Measurements from ENCODE around the gene MAPK1.

DNA sequence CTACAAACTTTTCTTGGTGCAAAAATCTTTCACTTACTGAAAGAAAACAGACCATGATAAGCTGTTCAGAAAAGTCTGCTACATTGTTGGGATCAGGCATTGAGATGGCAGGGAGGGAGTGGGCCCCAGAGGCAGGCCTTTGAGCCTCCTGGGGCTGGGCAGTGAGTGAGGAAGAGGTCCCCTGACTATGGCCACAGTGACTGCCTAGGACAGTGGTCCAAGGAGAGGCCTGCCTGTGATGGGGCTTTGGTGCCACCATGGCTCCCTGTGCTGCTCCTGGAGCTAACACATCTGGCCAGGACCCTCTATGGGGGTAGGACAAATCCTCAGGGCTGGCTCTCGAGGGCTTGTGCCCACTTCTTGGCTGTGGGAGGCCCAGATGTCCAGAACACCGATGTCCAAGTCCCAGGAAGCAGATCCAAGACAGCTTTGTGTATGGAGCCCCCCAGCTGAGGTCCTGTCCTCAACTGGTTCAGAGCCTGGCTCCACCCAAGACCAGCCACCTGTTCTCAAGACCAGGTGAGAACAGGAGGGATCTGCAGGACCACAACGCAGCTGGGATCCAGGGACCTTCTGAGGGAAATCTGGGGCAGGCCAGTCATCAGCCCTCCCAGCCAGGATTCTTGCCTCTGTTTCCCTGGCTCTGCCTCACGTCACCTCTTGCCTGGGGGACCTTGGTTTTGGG is 48.3 kb upstream of the MAPK1 start:
- TF ChIP-seq, protein P1, sequence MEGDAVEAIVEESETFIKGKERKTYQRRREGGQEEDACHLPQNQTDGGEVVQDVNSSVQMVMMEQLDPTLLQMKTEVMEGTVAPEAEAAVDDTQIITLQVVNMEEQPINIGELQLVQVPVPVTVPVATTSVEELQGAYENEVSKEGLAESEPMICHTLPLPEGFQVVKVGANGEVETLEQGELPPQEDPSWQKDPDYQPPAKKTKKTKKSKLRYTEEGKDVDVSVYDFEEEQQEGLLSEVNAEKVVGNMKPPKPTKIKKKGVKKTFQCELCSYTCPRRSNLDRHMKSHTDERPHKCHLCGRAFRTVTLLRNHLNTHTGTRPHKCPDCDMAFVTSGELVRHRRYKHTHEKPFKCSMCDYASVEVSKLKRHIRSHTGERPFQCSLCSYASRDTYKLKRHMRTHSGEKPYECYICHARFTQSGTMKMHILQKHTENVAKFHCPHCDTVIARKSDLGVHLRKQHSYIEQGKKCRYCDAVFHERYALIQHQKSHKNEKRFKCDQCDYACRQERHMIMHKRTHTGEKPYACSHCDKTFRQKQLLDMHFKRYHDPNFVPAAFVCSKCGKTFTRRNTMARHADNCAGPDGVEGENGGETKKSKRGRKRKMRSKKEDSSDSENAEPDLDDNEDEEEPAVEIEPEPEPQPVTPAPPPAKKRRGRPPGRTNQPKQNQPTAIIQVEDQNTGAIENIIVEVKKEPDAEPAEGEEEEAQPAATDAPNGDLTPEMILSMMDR (IDR thresholded peaks at IDR 0.05; ENCODE audit: low read depth, low read length) = no peak
- no peak for TF ChIP-seq EZH2phosphoT487 (IDR thresholded peaks at IDR 0.05; ENCODE audit: low read depth)
